K562 (cell line): ENCODE data around the gene YY1AP1. TPM values are rescaled to one million over a fixed set of nuclear protein-coding genes. Genes with fewer than 3 reads are reported as not detected.
A peak's percentile ranks its signal among the peaks of the same experiment; 100 is the strongest.

ENCODE experiments used
- CTBP1 ChIP-seq: fragments of 450-650 bp; IDR thresholded peaks from 2 replicates; pipeline ENCODE4 v1.6.1; 2016; ENCODE audit warnings: borderline replicate concordance
- FOXJ2 ChIP-seq: fragments of 200-800 bp; sonication (Bioruptor generic); IDR thresholded peaks from 2 replicates; pipeline ENCODE4 v1.6.1; 2016; ENCODE audit warnings: missing genetic modification characterization, missing compliant biosample characterization
- GATA2 ChIP-seq: sonication (generic); formaldehyde crosslinking; IDR thresholded peaks from 2 replicates; pipeline ENCODE4 v1.4.0; 2020; ENCODE audit warnings: mild to moderate bottlenecking, missing genetic modification reagents
- KAT7 ChIP-seq: sonication (generic); formaldehyde crosslinking; IDR thresholded peaks from 2 replicates; pipeline ENCODE4 v1.8.0; 2022; ENCODE audit warnings: missing genetic modification reagents, mild to moderate bottlenecking, borderline replicate concordance
- RFX5 ChIP-seq: IDR thresholded peaks from 2 replicates; pipeline ENCODE4 v1.6.1; 2011; ENCODE audit warnings: low read depth, mild to moderate bottlenecking, improper control_type of control experiment, low read length
- SMARCE1 ChIP-seq: fragments of 450-650 bp; IDR thresholded peaks from 2 replicates; pipeline ENCODE4 v1.7.1; 2016; ENCODE audit warnings: mild to moderate bottlenecking
- TCF15 ChIP-seq: fragments of 250-450 bp; sonication (Bioruptor Pico); IDR thresholded peaks from 2 replicates; pipeline ENCODE4 v1.8.0; 2022; ENCODE audit warnings: moderate library complexity, mild to moderate bottlenecking, inconsistent platforms
- TCF7 ChIP-seq: sonication (generic); IDR thresholded peaks from 2 replicates; pipeline ENCODE4 v1.6.1; 2016; ENCODE audit warnings: antibody characterized with exemption, borderline replicate concordance
- ZFP36 ChIP-seq: fragments of 150-350 bp; IDR thresholded peaks from 2 replicates; pipeline ENCODE4 v1.6.1; 2018; ENCODE audit warnings: low read length, low read depth; ENCODE audit not compliant: partially characterized antibody
- ZFP91 ChIP-seq: sonication (generic); formaldehyde crosslinking; IDR thresholded peaks from 2 replicates; pipeline ENCODE4 v1.8.0; 2022; ENCODE audit warnings: mild to moderate bottlenecking, missing genetic modification reagents
- ZNF431 ChIP-seq: sonication (generic); formaldehyde crosslinking; IDR thresholded peaks from 2 replicates; pipeline ENCODE4 v1.8.0; 2022; ENCODE audit warnings: mild to moderate bottlenecking, missing genetic modification reagents
- ZNF518B ChIP-seq: fragments of 250-450 bp; sonication (Bioruptor Pico); IDR thresholded peaks from 2 replicates; pipeline ENCODE4 v1.5.0; 2021; ENCODE audit warnings: mild to moderate bottlenecking, moderate library complexity
- polyA plus RNA-seq, 8 experiments: library from polyadenylated mRNA; depleted of rRNA in 4 of 8; stranded (reverse) in 5 of 8; unstranded in 3 of 8; fragments of >200 nt; fragmentation: Nextera tagmentation in 2 of 8; fragmentation: Illumina TruSeq in 1 of 8; extraction: Ambion mirVana in 2 of 8; extraction: Trizol in 1 of 8; gene quantifications; 2 replicates each; pipeline versions ENCODE4 v1.2.1 to v1.2.3, GENCODE V29; 2011 to 2014; ENCODE audit warnings: inconsistent platforms in 1 of 8, missing spikeins in 1 of 8
- total RNA-seq, 7 experiments: library from RNA; depleted of rRNA in 6 of 7; stranded (reverse); fragments of >200 nt in 6 of 7; fragmentation: Illumina TruSeq in 2 of 7; extraction: Trizol in 2 of 7; gene quantifications; 2 replicates each; pipeline versions ENCODE4 v1.2.1 to v1.2.3, GENCODE V29; 2011 to 2021; ENCODE audit warnings: low replicate concordance in 1 of 7
- TF ChIP-seq, protein P1 (sequence below): sonication (generic); formaldehyde crosslinking; IDR thresholded peaks from 2 replicates; pipeline ENCODE4 v1.8.1; 2023; ENCODE audit warnings: mild to moderate bottlenecking, missing genetic modification reagents
- TF ChIP-seq, protein P2 (sequence below): sonication (generic); formaldehyde crosslinking; IDR thresholded peaks from 2 replicates; pipeline ENCODE4 v1.8.0; 2023; ENCODE audit warnings: mild to moderate bottlenecking, missing genetic modification reagents

YY1AP1 gene
- total and polyA plus RNA-seq, 9 of the 15 experiments (the other 6 are each of a cell fraction or from before 2014, with no cell fraction given), result 18.4 to 90.7 (median 42.9) TPM

- TF ChIP-seq, protein P1, sequence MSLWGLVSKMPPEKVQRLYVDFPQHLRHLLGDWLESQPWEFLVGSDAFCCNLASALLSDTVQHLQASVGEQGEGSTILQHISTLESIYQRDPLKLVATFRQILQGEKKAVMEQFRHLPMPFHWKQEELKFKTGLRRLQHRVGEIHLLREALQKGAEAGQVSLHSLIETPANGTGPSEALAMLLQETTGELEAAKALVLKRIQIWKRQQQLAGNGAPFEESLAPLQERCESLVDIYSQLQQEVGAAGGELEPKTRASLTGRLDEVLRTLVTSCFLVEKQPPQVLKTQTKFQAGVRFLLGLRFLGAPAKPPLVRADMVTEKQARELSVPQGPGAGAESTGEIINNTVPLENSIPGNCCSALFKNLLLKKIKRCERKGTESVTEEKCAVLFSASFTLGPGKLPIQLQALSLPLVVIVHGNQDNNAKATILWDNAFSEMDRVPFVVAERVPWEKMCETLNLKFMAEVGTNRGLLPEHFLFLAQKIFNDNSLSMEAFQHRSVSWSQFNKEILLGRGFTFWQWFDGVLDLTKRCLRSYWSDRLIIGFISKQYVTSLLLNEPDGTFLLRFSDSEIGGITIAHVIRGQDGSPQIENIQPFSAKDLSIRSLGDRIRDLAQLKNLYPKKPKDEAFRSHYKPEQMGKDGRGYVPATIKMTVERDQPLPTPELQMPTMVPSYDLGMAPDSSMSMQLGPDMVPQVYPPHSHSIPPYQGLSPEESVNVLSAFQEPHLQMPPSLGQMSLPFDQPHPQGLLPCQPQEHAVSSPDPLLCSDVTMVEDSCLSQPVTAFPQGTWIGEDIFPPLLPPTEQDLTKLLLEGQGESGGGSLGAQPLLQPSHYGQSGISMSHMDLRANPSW, result 0 out of 2 replicates have a peak, but pooled peaks have one; percentile 81
- TF ChIP-seq TCF15 (CRISPR knock-in tag) (no peak), ZNF518B (CRISPR knock-in tag) (no peak), ZNF431 (CRISPR knock-in tag) (peak; percentile 54; the same call in 1 of the 2 replicates), GATA2 (CRISPR knock-in tag) (no peak), FOXJ2 (tag) (no peak), KAT7 (peak; percentile 59; the same call in 1 of the 2 replicates), ZFP36 (no peak), SMARCE1 (0 out of 2 replicates have a peak, but pooled peaks have one; percentile 12), RFX5 (no peak), ZFP91 (no peak), TCF7 (no peak), CTBP1 (peak; percentile 62; the same call in 1 of the 2 replicates)
- TF ChIP-seq, protein P2, sequence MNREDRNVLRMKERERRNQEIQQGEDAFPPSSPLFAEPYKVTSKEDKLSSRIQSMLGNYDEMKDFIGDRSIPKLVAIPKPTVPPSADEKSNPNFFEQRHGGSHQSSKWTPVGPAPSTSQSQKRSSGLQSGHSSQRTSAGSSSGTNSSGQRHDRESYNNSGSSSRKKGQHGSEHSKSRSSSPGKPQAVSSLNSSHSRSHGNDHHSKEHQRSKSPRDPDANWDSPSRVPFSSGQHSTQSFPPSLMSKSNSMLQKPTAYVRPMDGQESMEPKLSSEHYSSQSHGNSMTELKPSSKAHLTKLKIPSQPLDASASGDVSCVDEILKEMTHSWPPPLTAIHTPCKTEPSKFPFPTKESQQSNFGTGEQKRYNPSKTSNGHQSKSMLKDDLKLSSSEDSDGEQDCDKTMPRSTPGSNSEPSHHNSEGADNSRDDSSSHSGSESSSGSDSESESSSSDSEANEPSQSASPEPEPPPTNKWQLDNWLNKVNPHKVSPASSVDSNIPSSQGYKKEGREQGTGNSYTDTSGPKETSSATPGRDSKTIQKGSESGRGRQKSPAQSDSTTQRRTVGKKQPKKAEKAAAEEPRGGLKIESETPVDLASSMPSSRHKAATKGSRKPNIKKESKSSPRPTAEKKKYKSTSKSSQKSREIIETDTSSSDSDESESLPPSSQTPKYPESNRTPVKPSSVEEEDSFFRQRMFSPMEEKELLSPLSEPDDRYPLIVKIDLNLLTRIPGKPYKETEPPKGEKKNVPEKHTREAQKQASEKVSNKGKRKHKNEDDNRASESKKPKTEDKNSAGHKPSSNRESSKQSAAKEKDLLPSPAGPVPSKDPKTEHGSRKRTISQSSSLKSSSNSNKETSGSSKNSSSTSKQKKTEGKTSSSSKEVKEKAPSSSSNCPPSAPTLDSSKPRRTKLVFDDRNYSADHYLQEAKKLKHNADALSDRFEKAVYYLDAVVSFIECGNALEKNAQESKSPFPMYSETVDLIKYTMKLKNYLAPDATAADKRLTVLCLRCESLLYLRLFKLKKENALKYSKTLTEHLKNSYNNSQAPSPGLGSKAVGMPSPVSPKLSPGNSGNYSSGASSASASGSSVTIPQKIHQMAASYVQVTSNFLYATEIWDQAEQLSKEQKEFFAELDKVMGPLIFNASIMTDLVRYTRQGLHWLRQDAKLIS, result peak; percentile 73; the same call in 1 of the 2 replicates
Measured at GRCh38 chr1:155688324-155689080, at the start of gene YY1AP1 (continued).
